GM10266 (cell line): ENCODE data around the gene NAXE.

Experiments
- DNase-seq: peaks from one replicate; pipeline ENCODE4 v3.0.0; 2012; ENCODE audit errors: extremely low spot score
- TF ChIP-seq, protein P1 (sequence below): IDR thresholded peaks from 2 replicates; pipeline ENCODE4 v1.5.1; 2012; ENCODE audit warnings: mild to moderate bottlenecking, low read depth; ENCODE audit not compliant: control insufficient read depth, insufficient read depth; ENCODE audit errors: missing control alignments

NAXE gene

DNA sequence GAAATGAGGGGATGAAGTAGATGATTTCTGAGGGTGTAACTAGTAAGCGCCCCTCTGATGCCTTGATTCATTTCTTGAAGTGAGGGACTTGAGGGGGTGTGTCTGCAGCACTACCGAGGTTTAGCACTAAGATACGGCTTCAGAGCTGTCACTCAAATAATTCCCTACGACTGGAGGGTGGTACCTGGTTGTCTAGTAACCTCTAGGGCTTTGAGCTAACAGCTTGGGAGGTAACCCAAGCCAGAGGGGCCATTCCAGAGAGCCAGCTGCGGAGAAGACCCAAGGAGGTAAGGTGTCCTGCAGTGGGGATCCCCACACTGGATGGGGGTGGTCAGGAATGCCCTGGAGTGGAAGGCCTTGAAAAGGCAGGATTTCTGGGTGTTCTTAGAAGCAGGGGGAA lies 12.1 kb upstream of the NAXE start, which contains the start of gene TTC24:
TTC24 (plus strand) TSS at position 252 of the 400 bp plus-strand sequence. CDS start 1,642 bp downstream, outside the sequence.
- TF ChIP-seq, protein P1, sequence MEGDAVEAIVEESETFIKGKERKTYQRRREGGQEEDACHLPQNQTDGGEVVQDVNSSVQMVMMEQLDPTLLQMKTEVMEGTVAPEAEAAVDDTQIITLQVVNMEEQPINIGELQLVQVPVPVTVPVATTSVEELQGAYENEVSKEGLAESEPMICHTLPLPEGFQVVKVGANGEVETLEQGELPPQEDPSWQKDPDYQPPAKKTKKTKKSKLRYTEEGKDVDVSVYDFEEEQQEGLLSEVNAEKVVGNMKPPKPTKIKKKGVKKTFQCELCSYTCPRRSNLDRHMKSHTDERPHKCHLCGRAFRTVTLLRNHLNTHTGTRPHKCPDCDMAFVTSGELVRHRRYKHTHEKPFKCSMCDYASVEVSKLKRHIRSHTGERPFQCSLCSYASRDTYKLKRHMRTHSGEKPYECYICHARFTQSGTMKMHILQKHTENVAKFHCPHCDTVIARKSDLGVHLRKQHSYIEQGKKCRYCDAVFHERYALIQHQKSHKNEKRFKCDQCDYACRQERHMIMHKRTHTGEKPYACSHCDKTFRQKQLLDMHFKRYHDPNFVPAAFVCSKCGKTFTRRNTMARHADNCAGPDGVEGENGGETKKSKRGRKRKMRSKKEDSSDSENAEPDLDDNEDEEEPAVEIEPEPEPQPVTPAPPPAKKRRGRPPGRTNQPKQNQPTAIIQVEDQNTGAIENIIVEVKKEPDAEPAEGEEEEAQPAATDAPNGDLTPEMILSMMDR, result no peak
- no peak for DNase-seq

GRCh38 chr1:156581661-156582387 lies 9.8 kb upstream of the NAXE start:
- TF ChIP-seq, protein P1, result no peak
- DNase-seq, result no peak

DNA sequence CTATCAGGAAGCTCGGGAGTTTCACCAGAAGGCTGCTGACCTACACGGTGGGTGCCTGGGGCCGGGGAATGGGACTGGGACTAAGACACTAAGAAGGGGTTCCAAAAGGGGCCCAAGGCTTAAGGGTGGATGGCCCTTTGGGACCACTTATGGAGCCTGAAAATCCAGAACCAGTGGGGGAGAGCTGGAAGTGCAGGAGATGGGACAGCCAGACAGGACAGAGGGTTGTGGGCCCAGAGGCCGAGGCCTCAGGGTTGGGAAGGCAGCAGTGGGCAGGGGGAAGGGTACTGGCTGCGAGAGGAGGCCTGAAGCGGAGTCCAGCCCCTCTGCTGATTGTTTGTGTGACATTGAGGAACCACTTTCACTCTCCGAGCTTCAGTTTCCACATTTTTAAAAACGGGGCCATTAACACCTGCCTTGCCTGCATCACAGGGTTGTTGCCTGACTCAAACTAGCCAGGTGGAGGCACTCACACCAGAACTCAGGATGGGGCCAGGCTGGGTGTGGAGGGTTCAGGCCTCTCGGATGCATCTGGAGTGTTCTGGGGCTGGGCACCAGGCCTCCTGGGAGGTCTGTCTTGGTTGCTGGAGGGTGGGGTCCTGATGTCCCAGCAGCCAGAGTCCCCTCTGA lies 9.1 kb upstream of the NAXE start:
- DNase-seq, result no peak
- TF ChIP-seq, protein P1, result no peak

DNA sequence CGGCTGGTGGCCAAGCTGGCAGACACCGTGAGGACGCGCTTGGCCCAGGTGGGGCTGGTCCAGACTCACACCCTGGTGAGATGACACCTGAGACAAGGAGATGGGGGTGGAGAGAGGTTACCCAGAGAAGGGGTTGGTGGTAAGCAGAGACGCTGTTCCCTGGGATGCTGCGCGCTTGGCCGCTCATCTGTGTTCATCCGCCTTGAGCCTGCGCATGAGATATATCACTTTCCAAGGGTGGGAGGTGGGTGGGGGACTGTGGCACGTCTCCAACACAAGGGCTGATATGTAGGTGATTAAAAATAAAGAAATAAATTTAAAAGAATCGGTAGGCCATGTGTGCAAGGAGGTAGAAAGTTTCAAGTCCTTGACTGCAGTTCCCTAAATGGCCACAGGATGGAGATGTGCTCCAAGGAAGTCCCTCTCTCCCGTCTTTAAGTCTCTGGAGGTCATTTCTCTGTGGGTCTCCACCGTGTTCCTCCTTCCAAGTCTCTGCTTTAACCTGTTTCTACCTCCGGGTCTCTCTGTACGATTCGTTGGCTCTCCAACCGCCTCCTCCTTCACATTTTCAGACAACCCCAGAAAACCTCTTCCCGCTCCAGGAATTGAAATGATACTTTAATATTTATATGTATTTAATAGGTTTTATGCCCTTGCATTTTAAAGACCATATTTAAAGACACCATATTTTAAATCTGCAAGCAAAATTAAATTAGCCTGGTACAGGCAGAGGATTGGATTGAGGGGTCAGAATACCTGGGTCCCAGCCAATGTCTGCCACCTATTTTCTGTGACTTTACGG lies 7.6 kb upstream of the NAXE start:
- peak; percentile 80 for DNase-seq
- TF ChIP-seq, protein P1, result peak; percentile 84

- TF ChIP-seq, protein P1, result peak; percentile 40
- DNase-seq, result no peak
Measured at GRCh38 chr1:156584813-156585212, 6.8 kb upstream of the NAXE start.

GRCh38 chr1:156586323-156586722 lies 5.3 kb upstream of the NAXE start:
- TF ChIP-seq, protein P1, result no peak
- DNase-seq, result no peak
